GM18873 (cell line): ENCODE data around the gene ZFAND2A.
"Not testable (repeated sequence)": the region's sequence is repeated elsewhere in the genome, so short reads cannot be mapped to it uniquely, and the experiment has no call there.

ENCODE experiments used
- ATAC-seq: cut with Tn5 transposase; IDR thresholded peaks from one replicate; pipeline ENCODE4 v1.9.1; 2021; ENCODE audit warnings: mild to moderate bottlenecking, moderate library complexity, moderate number of reproducible peaks; ENCODE audit not compliant: unreplicated experiment, low FRiP score

ZFAND2A gene

DNA sequence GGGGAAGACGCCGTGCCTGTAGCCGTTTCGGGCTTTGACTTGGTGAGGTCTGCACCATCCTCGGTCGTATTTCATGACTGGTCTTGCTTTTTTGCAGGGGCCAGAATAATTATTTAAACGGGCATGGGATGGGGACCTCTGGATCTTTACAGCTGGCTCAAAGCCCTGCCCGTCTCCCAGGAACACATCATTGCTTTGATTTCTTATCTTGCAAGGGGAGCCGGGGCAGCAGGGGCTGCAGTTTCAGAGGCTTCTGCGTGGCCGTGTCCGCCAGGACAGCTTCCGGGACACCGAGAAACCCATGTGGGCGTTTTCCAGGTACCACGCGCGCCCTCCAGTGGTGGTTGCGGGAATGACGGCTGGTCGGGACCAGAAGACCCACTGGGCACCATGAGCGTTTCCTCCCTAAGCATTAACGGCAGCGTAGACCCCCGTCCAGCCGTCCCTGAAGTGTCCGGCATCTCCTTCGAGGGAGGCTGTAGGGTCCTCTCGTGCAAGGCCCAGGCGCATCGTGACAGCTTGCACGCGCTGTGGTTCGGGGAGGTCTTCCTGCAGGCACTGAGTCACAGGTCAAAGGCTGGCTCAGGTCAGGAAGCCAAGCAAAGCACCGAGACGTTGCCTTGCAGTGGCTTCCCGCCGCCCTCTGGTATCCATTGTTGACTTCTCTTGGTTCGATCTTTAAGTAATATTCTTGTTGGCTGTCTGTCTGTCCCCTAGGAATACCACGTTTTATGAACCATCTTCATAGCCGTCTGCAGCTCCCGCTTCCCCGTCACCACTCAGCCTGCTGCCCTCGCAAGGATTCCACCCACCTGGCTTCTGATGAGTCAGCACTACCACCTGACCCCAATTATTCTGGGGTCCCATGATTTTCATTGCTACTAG lies 16.2 kb upstream of the ZFAND2A start:
- ATAC-seq: no peak

DNA sequence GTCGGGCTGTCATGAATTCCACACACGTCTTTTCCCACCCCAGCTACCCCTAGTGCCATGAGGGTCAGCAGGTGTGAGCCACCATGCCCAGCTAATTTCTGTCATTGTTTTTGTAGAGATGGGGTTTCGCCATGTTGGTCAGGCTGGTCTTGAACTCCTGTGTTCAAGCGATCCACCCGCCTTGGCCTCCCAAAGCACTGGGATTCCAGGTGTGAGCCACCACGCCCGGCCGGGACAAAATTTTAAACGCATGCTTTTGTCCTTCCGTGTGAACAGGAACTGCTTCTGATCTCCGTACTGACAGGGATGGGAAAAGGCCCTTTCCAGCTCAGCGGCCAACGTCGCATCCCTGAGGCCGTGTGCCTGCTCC lies 15.6 kb upstream of the ZFAND2A start:
- ATAC-seq: no peak

DNA sequence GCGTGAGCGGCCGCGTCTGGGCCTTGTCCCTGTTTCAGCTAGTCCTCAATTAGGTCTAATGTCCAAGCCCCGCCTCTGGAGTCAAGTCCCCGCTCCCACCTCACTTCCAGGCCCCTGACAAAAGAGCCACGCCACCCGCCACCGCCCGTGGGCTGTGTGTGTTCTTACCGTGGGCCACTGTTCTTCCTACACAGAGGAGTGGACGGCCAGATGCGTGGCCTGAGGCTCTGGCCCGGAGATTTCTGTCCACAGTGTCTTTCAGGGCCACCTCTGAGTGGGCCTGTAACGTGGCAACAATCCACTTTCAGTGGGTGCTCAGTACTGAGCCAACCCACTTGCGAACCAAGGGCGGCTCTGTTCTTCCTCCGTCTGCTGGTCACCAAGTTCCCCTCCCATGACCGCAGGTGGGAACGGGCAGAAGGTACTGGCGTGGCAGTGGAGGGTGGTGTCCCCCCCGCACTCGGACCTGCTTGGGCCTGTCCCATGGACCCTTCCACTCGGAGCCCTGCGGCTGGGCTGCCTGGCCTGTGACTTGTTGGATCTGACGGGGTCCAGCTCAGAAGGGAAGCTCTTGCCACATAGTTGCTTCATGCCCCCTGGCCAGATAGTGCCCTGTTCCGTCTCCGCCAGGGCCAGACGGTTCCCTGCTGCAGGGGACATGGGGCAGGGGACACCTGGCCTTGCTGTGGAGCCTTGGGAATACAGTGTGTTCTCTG lies 15.0 kb upstream of the ZFAND2A start:
- ATAC-seq: no peak

DNA sequence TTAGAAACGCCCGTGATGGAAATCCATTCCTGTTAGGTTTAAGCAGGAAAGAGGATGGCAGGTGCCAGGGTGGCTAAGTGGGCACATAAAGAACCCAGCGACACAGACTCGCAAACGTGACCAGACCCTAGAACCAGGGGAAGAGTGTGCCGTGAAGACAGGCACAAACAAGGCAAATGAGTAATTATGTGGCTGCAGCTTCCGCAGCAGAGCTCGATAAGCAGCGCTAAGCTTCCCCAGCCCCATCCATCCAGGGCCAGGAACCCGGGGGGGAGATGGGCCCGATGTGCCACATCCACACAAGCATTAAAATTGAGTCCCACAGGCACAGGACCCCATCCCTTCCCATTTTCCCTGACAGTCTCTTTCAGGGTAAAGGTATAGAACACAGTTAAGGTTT lies 14.0 kb upstream of the ZFAND2A start:
- ATAC-seq: no peak

DNA sequence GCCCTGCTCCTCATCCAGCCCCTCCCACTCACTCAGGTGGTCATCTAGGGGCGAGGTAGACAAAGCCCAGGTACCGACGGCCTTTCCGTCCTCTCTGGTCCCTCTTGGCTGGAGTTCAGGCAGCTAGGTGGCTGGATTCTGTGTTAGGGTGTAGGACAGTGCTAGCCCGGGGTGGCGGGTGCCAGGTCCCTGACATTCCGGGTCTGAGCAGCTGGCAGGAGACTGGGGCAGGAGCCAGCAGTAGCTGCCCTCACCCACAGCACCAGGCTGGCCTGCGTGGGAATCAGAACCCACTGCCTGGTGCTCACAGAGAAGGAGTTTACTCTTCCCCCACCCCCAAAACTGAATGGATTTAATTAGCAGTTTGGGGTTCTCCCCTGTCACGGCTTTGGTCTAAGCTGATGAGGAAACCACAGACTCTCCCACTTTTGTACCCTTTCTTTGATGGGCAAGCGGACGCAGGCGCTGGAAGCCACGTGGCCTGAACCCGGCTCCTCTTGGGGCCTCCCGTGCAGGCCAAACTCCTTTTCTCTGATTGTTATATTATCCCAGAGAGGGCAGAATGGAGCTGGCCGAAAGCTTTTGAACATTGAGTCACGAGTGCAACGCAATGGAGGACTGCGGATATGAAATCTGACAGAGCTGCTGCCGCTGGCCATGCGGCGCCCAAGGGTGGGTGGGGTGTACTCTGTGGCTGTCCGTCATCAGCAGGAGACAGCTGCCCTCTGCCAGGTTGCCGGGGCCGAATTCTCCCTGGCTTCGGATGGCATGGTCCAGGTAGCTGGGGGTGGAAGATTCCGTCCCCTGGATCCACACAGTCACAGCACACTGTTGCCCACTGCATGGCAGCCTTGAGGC lies 12.9 kb upstream of the ZFAND2A start:
- ATAC-seq: no peak

DNA sequence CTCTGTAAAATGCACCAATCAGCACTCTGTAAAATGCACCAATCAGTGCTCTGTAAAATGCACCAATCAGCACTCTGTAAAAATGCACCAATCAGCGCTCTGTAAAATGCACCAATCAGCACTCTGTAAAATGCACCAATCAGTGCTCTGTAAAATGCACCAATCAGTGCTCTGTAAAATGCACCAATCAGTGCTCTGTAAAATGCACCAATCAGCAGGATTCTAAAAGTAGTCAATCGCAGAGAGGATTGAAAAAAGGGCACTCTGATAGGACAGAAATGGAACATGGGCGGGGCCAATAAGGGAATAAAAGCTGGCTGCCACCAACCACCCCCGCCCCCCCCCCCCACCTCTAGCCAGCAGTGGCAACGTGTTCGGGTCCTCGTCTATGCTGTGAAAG lies 11.5 kb upstream of the ZFAND2A start:
- not testable (repeated sequence) for ATAC-seq

DNA sequence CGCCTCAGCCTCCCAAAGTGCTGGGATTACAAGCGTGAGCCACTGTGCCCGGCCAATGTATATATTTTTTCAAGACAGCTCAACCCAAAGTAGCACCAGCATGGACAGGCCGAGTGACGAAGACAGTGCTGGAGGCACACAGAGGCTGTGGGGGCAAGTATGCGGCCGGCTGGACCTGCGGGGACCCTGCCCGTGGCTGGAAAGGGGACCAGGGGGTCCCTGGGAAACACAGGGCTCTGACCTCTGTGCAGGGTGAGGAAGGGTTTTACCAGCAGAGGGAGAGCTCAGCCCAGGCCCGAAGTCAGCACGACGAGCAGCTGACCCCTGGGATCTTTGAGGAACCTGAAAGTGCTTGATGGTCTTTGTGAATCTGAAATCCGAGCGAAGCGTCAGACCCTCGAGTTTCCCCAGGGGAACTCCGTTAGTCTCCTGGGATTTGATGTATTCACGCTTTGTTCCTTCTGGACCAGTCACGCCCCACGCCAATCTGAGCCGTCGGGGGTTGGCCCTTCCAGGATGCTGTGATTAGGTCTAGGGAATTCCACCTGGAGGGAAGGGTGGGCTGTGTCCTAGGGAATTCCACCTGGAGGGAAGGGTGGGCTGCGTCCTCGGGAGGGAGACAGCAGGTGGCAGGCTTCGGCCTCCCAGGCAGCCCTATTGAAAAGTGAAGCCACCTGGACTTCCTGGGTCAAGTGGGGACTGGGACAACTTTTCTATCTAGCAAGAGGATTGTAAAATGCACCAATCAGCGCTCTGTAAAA lies 10.9 kb upstream of the ZFAND2A start:
- no peak for ATAC-seq

DNA sequence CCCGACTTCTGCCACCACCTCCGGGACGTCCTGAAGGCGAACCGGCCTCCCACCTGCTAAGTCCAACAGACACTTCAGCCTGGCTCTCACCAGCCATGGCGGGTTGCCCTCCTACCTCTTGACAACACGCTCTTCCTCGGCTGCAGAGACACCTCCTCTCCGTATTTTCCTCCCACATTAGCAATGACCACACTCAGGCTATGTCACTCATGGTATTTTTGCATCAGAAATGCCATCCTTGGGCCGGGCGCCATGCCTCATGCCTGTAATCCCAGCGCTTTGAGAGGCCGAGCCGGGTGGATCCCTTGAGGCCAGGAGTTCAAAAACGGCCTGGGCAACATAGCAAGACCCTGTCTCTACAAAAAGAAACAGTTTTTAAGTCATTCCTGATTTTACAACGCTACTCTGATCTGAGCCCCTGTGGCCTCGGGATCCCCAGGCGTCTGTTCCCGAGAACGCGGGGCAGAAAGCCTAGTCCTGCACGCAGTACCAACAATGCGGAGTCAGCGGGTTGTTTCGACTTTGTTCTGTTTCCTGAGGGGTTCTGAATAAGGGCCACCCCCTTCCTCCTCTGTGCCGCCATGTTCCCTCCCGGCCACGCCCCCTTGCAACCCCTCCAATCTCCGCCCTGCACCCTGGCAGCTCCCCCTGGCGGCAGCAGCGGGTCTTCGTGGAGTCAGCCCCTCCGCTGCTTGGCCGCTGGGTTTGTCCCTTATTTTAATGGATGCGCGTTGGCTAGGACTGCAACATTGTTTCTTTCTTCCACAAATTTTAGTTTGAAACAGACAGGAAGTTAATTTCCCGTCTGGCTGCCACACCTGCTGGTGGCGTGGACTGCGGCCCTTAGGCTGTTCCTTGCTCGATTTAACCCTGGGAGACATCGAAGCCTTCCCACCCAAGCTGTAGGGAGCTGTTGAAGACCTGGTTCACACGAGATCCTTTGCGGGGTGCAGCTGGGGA lies 9.7 kb upstream of the ZFAND2A start:
- ATAC-seq: peak; percentile 66

DNA sequence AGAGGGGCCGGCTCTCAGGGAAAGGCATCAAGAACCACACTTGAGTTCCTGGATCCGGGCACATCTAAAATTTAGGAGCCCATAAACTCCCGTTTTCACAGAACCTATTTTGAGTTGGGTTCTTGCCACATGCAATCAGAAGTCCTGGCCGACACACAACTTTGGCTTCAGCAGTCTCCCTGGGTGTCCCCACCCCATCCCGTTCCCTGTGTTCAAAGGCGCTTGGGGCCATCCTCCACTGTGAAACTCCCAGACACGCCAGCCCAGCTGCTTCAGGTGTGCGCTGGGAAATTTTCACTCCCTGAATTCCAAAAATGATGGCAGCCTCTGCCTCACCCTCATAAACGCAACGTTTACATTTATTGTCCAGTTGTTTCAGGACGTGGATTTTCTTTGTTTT lies 8.4 kb upstream of the ZFAND2A start:
- ATAC-seq: no peak

DNA sequence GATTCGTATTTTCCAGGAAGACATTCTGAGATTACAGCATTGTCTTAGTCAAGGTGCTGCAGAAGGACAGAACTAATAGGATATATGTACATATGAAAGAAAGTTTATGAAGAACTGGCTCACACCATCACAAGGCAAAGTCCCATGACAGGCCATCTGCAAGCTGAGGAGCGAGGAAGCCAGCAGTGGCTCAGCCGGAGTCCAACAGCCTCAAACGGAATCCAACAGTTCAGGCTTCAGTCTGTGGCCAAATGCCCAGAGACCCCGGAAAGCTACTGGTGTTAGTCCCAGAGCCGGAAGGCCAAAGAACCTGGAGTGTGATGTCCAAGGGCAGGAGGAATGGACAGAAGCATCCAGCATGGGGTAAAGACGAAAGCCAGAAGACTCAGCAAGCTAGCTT lies 4.4 kb upstream of the ZFAND2A start:
- ATAC-seq: no peak

DNA sequence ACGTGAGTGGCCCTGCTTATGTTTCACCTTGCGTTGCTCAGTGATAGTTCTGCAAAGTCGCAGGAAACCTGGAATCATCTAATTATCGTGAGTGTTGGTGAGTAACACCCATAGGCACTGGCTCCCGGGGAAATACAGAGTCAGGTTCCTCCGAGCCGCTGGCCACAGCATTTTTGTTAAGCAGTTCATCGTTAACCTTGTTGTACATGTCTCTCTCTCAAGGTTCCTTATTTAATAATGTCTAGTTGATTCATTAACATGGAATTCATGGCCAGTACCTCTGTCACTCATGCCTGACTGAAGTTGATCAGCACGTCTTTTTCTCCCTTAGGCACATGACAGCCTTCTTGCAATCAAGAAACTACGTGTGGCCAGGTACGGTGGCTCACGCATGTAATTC lies 3.1 kb upstream of the ZFAND2A start:
- no peak for ATAC-seq

DNA sequence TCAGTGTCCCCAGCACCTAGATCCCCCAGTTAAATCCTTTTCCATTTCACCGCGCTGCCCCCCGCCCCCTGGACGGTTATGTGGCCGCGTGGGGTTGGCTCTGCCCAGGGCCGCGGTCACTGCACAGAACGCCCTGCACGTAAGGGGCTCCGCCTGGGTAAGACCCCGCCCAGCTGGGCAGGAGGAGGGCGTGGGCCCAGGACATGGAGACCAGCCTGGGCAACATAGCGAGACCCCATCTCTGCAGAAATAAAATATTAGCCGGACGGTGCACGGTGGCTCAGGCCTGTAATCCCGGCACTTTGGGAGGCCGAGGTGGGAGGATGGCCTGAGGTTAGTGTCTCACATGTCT lies 650 bp upstream of the ZFAND2A start:
- ATAC-seq: no peak

DNA sequence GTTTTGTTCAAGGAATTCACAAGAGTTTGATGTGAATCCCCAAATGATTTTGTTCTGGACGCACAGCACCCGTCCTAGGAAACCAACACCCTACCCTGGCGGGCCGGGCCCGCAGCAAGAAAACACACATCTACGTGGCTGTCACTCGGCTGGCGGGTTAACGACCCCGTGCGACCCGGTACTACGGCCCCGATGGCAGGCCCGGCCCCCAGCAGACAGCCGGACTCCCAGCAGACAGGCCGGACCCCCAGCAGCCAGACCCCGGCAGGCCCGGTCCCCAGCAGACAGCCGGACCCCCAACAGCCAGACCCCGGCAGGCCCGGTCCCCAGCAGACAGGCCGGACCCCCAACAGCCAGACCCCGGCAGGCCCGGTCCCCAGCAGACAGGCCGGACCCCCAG lies 765 bp downstream of the ZFAND2A start:
- ATAC-seq: not testable (repeated sequence)

DNA sequence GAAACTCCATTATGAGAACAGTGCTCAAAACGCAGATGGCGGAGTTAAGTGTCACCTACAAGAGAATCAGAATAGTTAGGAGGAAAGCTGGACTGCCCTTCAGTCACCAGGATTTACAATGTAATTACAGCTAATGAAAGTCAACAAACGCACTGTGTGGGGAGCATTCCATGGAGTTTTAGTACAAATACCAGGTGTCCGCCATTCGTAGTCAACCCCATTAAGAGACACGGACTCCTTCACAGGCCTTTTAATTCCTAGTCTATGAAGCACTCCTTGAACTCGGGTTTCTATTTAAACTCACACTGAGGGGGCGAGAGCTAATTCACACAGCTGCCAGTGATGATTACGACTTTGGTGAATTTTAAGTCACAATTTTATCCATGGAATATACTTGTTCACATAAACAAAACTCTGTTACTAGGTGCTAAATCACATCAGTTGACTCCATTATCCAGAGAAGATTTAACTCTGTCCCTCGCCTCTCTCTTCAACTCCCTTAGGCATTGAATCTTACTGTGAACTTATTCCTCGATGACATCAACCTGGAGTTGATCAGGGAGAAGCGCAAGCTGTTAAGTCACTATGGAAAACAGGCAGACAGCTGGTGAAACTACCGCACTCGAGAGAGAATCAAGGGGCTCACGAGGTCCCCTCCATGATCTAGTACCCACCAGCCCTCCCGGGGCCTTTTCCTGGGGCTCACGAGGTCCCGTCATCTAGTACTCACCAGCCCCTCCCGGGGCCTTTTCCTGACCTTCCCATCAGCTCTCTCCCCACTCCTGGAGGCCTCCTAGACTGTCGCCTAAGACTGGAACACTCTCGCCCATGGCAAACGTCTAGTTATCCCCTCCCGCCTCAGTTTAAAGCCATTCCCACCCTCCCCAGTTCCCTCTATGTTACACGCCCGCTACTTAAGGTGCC lies 1.5 kb downstream of the ZFAND2A start:
- ATAC-seq: no peak

DNA sequence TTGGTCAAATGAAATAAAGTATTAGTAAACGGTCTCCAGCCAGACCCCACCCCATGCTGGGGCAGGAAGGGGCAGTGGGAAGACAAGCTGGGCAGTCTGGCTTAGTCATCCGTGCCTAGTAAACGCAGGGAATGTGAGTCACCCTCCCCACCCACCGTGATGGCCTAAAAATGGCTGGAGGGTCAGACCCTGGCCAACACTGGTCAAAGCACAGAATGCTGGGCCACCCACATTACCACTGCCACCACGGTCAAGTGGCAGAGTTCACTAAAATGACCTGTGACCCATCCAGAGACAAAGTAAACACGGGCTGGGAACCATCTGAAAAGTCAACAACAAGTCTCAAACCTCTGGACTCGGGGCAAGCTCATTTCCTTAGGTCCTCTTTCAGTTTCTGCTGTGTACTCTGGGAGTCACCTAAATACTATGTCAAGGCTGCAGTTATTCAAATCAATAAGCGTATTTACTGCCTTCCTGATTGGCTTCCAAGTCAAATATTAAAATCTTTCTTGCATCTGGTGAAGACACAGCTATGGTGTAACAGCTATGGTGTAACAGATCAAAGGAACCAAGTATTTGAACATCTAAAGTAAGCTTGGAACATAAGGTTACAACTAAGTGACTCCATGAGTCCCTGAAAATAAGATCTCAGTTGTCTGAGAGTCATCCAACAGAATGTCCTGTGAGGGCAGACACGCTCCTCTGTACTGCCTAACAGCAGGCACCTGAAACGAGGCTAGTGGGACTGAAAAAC lies 3.0 kb downstream of the ZFAND2A start:
- ATAC-seq: no peak

DNA sequence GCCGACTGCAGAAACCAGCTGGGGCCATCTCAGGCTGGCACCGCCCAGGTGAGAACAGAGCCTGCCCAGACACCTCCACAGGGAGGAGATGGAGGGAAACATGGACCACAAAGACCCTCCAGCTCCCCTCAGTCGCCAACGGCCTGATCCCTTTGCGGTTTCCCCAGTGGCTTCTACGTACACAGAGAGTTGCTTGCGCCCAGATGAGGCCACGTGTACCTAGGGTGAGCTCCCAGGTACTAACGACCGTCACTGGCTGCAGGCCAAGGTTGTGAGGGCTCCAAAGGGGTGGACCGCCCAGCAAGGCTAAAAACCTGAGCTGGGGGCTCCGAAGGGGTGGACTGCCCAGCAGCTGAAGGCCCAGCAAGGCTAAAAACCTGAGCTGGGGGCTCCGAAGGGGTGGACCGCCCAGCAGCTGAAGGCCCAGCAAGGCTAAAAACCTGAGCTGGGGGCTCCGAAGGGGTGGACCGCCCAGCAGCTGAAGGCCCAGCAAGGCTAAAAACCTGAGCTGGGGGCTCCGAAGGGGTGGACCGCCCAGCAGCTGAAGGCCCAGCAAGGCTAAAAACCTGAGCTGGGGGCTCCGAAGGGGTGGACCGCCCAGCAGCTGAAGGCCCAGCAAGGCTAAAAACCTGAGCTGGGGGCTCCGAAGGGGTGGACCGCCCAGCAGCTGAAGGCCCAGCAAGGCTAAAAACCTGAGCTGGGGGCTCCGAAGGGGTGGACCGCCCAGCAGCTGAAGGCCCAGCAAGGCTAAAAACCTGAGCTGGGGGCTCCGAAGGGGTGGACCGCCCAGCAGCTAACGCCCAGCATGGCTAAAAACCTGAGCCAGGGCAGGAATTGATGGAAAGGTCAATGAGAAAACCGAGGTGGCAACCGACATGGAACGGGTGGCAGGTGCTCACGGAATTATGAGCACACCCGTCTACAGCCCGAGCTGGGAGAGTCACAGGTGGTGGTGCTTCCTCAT lies 3.9 kb downstream of the ZFAND2A start:
- not testable (repeated sequence) for ATAC-seq
